Neural progenitor cell (in vitro differentiated cells): ENCODE measurements around the gene RAC2. TPM values are rescaled to one million over a fixed set of nuclear protein-coding genes. Genes with fewer than 3 reads are reported as not detected.

Experiments used
- DNase-seq: peaks from one replicate; pipeline ENCODE4 v3.0.0-alpha.2; 2016; ENCODE audit warnings: low spot score
- H2AFZ ChIP-seq: fragments of 200-600 bp; sonication (generic); replicated peaks from 2 replicates; pipeline ENCODE4 v1.6.1; 2016; ENCODE audit warnings: antibody characterized with exemption
- H3F3A ChIP-seq: fragments of 200-600 bp; sonication (generic); 2 replicates; pipeline ENCODE4 v1.6.1; 2016; ENCODE audit warnings: antibody characterized with exemption, low read depth
- H3K27ac ChIP-seq: fragments of 200-600 bp; sonication (generic); 2 replicates; pipeline ENCODE4 v1.5.1; 2016; ENCODE audit warnings: mild to moderate bottlenecking
- H3K27me3 ChIP-seq: fragments of 200-600 bp; sonication (generic); 2 replicates; pipeline ENCODE4 v1.6.1; 2016; ENCODE audit warnings: mild to moderate bottlenecking, moderate library complexity
- H3K36me3 ChIP-seq: fragments of 200-600 bp; sonication (generic); 2 replicates; pipeline ENCODE4 v1.5.1; 2016
- H3K4me1 ChIP-seq: fragments of 200-600 bp; sonication (generic); 2 replicates; pipeline ENCODE4 v1.6.1; 2016; ENCODE audit warnings: mixed run types
- H3K4me2 ChIP-seq: fragments of 200-600 bp; sonication (generic); 2 replicates; pipeline ENCODE4 v1.6.1; 2016
- H3K4me3 ChIP-seq: fragments of 200-600 bp; sonication (generic); 2 replicates; pipeline ENCODE4 v1.5.1; 2016
- H3K79me2 ChIP-seq: fragments of 200-600 bp; sonication (generic); 2 replicates; pipeline ENCODE4 v1.6.1; 2016; ENCODE audit warnings: low read depth
- H3K9ac ChIP-seq: fragments of 200-600 bp; sonication (generic); 2 replicates; pipeline ENCODE4 v1.6.1; 2016
- H3K9me3 ChIP-seq: fragments of 200-600 bp; sonication (generic); 2 replicates; pipeline ENCODE4 v1.5.1; 2016; ENCODE audit warnings: low read depth
- H4K20me1 ChIP-seq: fragments of 200-600 bp; sonication (generic); 2 replicates; pipeline ENCODE4 v1.6.1; 2016; ENCODE audit warnings: low read depth
- H3K27ac Mint-ChIP-seq: 3 replicates; pipeline ENCODE4 v1.8.0; 2021; ENCODE audit warnings: mixed read lengths
- H3K27me3 Mint-ChIP-seq: 2 replicates; pipeline ENCODE4 v1.8.0; 2022; ENCODE audit warnings: low read depth, mild to moderate bottlenecking, inconsistent platforms, moderate library complexity, mixed read lengths; ENCODE audit not compliant: insufficient read depth
- H3K36me3 Mint-ChIP-seq: 3 replicates; pipeline ENCODE4 v1.8.0; 2021; ENCODE audit warnings: mixed read lengths
- H3K4me1 Mint-ChIP-seq: 3 replicates; pipeline ENCODE4 v1.8.0; 2021; ENCODE audit warnings: mixed read lengths
- H3K4me3 Mint-ChIP-seq: 3 replicates; pipeline ENCODE4 v1.8.0; 2021; ENCODE audit warnings: mild to moderate bottlenecking, moderate library complexity, mixed read lengths
- H3K9me3 Mint-ChIP-seq: 3 replicates; pipeline ENCODE4 v1.8.0; 2020; ENCODE audit warnings: mixed read lengths
- EZH2 ChIP-seq: fragments of 200-600 bp; sonication (generic); IDR thresholded peaks from 2 replicates; pipeline ENCODE4 v1.6.1; 2017; ENCODE audit warnings: antibody characterized with exemption, mild to moderate bottlenecking, moderate library complexity
- EZH2phosphoT487 ChIP-seq: fragments of 200-600 bp; sonication (generic); IDR thresholded peaks from 2 replicates; pipeline ENCODE4 v1.6.1; 2017; ENCODE audit warnings: antibody characterized with exemption
- total RNA-seq: library from RNA; depleted of rRNA; stranded (reverse); fragments of >200 nt; gene quantifications from 2 replicates; pipeline ENCODE4 v1.2.3, GENCODE V29; 2015; ENCODE audit warnings: low replicate concordance
- TF ChIP-seq, protein P1 (sequence below): fragments of 200-600 bp; sonication (generic); IDR thresholded peaks from 2 replicates; pipeline ENCODE4 v1.5.1; 2017; ENCODE audit warnings: antibody characterized with exemption, mild to moderate bottlenecking

The RAC2 gene
- total RNA-seq, 1 donor from 2014 or later, result 1.7 TPM

DNA sequence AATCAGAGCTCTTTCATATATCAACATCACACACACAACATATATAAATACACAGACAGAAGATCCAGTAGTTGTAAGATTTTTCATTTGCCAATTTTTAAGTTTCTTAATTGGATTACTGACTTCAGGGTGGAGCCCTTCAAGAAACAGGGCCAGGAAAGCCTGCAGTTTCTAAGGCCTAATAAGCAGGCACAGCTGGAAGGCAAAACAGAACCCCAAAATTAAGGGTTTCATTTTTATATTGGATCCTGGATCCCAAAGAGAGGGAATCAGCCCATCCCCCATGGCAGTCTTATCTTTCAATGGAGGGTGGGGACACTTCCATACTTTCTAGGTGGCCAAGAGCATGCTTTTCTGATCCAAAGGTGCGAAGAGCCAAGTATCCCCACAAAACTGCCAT is 51.3 kb downstream of the RAC2 start:
- Histone ChIP-seq H4K20me1 (no peaks in the 10 kb centered on the region), H3K4me1 (peaks cover 20% of the 10 kb centered on the region), H3K4me2 (no peak overlapping the region), H3K36me3 (no peaks in the 10 kb centered on the region), H3K9ac (no peak overlapping the region), H2AFZ (no peak overlapping the region), H3K27me3 (no peaks in the 10 kb centered on the region), H3K79me2 (no peaks in the 10 kb centered on the region), H3K9me3 (peaks cover 8% of the 10 kb centered on the region), H3K27ac (no peak overlapping the region), H3F3A (peaks cover 34% of the 10 kb centered on the region), H3K4me3 (no peak overlapping the region)
- peaks cover 34% of the 10 kb centered on the region for H3K4me1 Mint-ChIP-seq
- no peak for TF ChIP-seq EZH2phosphoT487
- TF ChIP-seq EZH2, result no peak
- TF ChIP-seq, protein P1, sequence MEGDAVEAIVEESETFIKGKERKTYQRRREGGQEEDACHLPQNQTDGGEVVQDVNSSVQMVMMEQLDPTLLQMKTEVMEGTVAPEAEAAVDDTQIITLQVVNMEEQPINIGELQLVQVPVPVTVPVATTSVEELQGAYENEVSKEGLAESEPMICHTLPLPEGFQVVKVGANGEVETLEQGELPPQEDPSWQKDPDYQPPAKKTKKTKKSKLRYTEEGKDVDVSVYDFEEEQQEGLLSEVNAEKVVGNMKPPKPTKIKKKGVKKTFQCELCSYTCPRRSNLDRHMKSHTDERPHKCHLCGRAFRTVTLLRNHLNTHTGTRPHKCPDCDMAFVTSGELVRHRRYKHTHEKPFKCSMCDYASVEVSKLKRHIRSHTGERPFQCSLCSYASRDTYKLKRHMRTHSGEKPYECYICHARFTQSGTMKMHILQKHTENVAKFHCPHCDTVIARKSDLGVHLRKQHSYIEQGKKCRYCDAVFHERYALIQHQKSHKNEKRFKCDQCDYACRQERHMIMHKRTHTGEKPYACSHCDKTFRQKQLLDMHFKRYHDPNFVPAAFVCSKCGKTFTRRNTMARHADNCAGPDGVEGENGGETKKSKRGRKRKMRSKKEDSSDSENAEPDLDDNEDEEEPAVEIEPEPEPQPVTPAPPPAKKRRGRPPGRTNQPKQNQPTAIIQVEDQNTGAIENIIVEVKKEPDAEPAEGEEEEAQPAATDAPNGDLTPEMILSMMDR, result no peak
- no peak overlapping the region for H3K4me3 Mint-ChIP-seq
- H3K9me3 Mint-ChIP-seq, result peaks cover 13% of the 10 kb centered on the region
- DNase-seq, result no peak
- peaks cover 14% of the 10 kb centered on the region for H3K36me3 Mint-ChIP-seq
- H3K27ac Mint-ChIP-seq, result no peak overlapping the region
- H3K27me3 Mint-ChIP-seq, result peaks cover 4% of the 10 kb centered on the region

DNA sequence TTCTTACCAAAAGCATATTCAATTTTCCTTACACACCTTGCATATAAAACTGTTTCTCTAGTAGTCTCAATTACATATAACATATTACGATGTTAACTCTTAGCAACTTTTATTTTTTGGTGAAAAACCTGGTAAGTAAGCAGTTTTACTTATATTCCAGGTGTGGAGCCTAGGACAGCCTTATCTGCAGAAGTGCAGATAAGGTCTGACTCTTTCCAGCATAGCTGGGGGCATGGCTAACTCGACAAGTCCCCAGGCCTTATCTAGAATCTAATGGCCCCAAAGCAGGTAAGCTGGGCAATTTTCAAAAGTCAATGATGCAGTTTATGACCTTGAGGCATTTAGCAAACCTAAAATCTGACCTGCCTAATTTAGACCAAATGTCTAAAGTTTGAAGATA is 51.9 kb downstream of the RAC2 start:
- Mint-ChIP-seq H3K4me3 (no peak overlapping the region), H3K9me3 (peaks cover 13% of the 10 kb centered on the region), H3K4me1 (peaks cover 40% of the 10 kb centered on the region), H3K27me3 (peaks cover 4% of the 10 kb centered on the region), H3K27ac (no peak overlapping the region), H3K36me3 (peaks cover 14% of the 10 kb centered on the region)
- no peak overlapping the region for H3K4me2 ChIP-seq
- H3K36me3 ChIP-seq, result no peaks in the 10 kb centered on the region
- TF ChIP-seq EZH2 (no peak), EZH2phosphoT487 (no peak)
- TF ChIP-seq, protein P1, result no peak
- H4K20me1 ChIP-seq, result no peaks in the 10 kb centered on the region
- H3K4me1 ChIP-seq, result peaks cover 26% of the 10 kb centered on the region
- H3K9me3 ChIP-seq, result peaks cover 8% of the 10 kb centered on the region
- H3K27me3 ChIP-seq, result no peaks in the 10 kb centered on the region
- H3K79me2 ChIP-seq, result no peaks in the 10 kb centered on the region
- no peak overlapping the region for H3K27ac ChIP-seq
- no peak for DNase-seq
- no peak overlapping the region for H3K9ac ChIP-seq
- no peak overlapping the region for H3K4me3 ChIP-seq
- H3F3A ChIP-seq, result peaks cover 34% of the 10 kb centered on the region
- H2AFZ ChIP-seq, result no peak overlapping the region

DNA sequence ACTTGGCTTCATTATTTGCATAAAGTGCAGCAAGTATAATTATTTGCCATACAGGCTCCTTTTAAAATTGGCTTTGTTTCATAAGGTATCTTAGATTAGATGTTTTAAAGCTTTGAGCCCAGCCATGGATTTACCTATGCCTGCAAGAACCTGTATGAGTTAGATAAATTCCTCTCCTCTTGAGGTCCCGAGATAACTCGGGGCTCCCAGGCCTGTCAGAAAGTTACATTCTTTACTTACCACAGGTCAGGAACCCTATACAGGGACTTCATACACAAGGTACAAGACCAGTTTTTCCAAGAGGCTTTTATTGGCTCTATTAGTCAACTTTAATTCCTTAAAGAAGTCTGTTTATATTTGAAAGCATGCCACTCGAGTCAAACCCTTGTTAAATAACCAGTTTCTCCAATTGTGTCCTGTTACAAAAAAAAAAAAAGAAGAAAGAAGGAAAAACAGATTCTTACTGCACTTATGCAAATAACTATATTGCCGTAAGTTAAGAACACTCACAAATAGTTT is 53.7 kb downstream of the RAC2 start:
- peaks cover 34% of the 10 kb centered on the region for H3F3A ChIP-seq
- Mint-ChIP-seq H3K36me3 (peaks cover 14% of the 10 kb centered on the region), H3K9me3 (peaks cover 13% of the 10 kb centered on the region), H3K27me3 (peaks cover 8% of the 10 kb centered on the region), H3K4me1 (peaks cover 44% of the 10 kb centered on the region), H3K4me3 (no peak overlapping the region), H3K27ac (no peak overlapping the region)
- no peaks in the 10 kb centered on the region for H3K27me3 ChIP-seq
- H3K4me2 ChIP-seq, result no peak overlapping the region
- no peak overlapping the region for H3K9ac ChIP-seq
- H3K9me3 ChIP-seq, result peaks cover 8% of the 10 kb centered on the region
- TF ChIP-seq EZH2phosphoT487 (no peak), EZH2 (no peak)
- TF ChIP-seq, protein P1, result no peak
- no peak for DNase-seq
- no peak overlapping the region for H3K27ac ChIP-seq
- no peak overlapping the region for H3K4me3 ChIP-seq
- peaks cover 27% of the 10 kb centered on the region for H3K4me1 ChIP-seq
- H2AFZ ChIP-seq, result no peak overlapping the region
- no peaks in the 10 kb centered on the region for H3K79me2 ChIP-seq
- H4K20me1 ChIP-seq, result no peaks in the 10 kb centered on the region
- H3K36me3 ChIP-seq, result no peaks in the 10 kb centered on the region
